ENCODE measurements around the gene FRMPD1.
"Not testable (repeated sequence)": the region's sequence is repeated elsewhere in the genome, so short reads cannot be mapped to it uniquely, and the experiment has no call there.

FRMPD1 gene

GRCh38 chr9:37740128-37740527, 89.4 kb downstream of the FRMPD1 start:
- DNase-seq (ENCODE audit: low read depth): no peak

GRCh38 chr9:37740631-37741328, 90.0 kb downstream of the FRMPD1 start:
- no peak for DNase-seq (ENCODE audit: low read depth)

- no peak for DNase-seq (ENCODE audit: low read depth)
Observed at GRCh38 chr9:37745970-37746369, 95.2 kb downstream of the FRMPD1 start.

GRCh38 chr9:37746448-37747270, 95.9 kb downstream of the FRMPD1 start:
- no peak for DNase-seq (ENCODE audit: low read depth)

GRCh38 chr9:37747271-37747753, 96.6 kb downstream of the FRMPD1 start:
- peak; percentile 23 for DNase-seq (ENCODE audit: low read depth)

- no peak for DNase-seq (ENCODE audit: low read depth)
Observed at GRCh38 chr9:37749129-37749528, 98.4 kb downstream of the FRMPD1 start.

- DNase-seq (ENCODE audit: low read depth): no peak
Observed at GRCh38 chr9:37751186-37751585, 100.4 kb downstream of the FRMPD1 start.

- not testable (repeated sequence) for DNase-seq (ENCODE audit: low read depth)
Observed at GRCh38 chr9:37751704-37752103, 101.0 kb downstream of the FRMPD1 start.

- not testable (repeated sequence) for DNase-seq (ENCODE audit: low read depth)
Observed at GRCh38 chr9:37752112-37752511, 101.4 kb downstream of the FRMPD1 start.

- DNase-seq (ENCODE audit: low read depth): no peak
Observed at GRCh38 chr9:37752642-37753488, 102.1 kb downstream of the FRMPD1 start.

- peak; percentile 30 for DNase-seq (ENCODE audit: low read depth)
Observed at GRCh38 chr9:37753489-37754190, 102.9 kb downstream of the FRMPD1 start, which contains the start of gene TRMT10B. TRMT10B (plus strand) TSS chr9:37753805; CDS start chr9:37761932, 8,127 bp downstream.

- no peak for DNase-seq (ENCODE audit: low read depth)
Observed at GRCh38 chr9:37758747-37759146, 108.0 kb downstream of the FRMPD1 start.

GRCh38 chr9:37760416-37761161, 109.8 kb downstream of the FRMPD1 start:
- no peak for DNase-seq (ENCODE audit: low read depth)

GRCh38 chr9:37761511-37761910, 110.8 kb downstream of the FRMPD1 start:
- DNase-seq (ENCODE audit: low read depth): no peak

- DNase-seq (ENCODE audit: low read depth): not testable (repeated sequence)
Observed at GRCh38 chr9:37765263-37765662, 114.5 kb downstream of the FRMPD1 start.

- DNase-seq (ENCODE audit: low read depth): no peak
Observed at GRCh38 chr9:37769306-37769705, 118.6 kb downstream of the FRMPD1 start.

- no peak for DNase-seq (ENCODE audit: low read depth)
Observed at GRCh38 chr9:37769995-37770394, 119.2 kb downstream of the FRMPD1 start.

GRCh38 chr9:37775216-37775919, 124.6 kb downstream of the FRMPD1 start:
- DNase-seq (ENCODE audit: low read depth): no peak

- DNase-seq (ENCODE audit: low read depth): no peak
Observed at GRCh38 chr9:37776328-37776727, 125.6 kb downstream of the FRMPD1 start.

- no peak for DNase-seq (ENCODE audit: low read depth)
Observed at GRCh38 chr9:37778534-37778933, 127.8 kb downstream of the FRMPD1 start.

All from stimulated activated CD8-positive, alpha-beta memory T cell treated with anti-CD3 and anti-CD28 coated beads, Interleukin-15, amount 100 ng/mL, for 1 hour (primary cell).